RWPE2 (cell line): ENCODE measurements around the gene CFAP43.
A peak's percentile ranks its signal among the peaks of the same experiment; 100 is the strongest.

Experiments
- ATAC-seq: fragments of 200-7000 bp; cut with Tn5 transposase; 3 replicates; pipeline ENCODE4 v1.9.1; 2021; ENCODE audit warnings: low read depth
- DNase-seq: peaks from one replicate; pipeline ENCODE4 v3.0.0-alpha.2; 2020; ENCODE audit warnings: low spot score
- H3K27ac ChIP-seq: fragments of 450-650 bp; 2 replicates; pipeline ENCODE4 v1.5.1; 2017; ENCODE audit warnings: mild to moderate bottlenecking; ENCODE audit not compliant: poor library complexity, severe bottlenecking
- H3K27me3 ChIP-seq: fragments of 250-450 bp; sonication (Bioruptor Pico); 2 replicates; pipeline ENCODE4 v1.5.1; 2021; ENCODE audit warnings: mild to moderate bottlenecking, moderate library complexity; ENCODE audit not compliant: insufficient read depth, poor library complexity, severe bottlenecking
- H3K36me3 ChIP-seq: fragments of 250-450 bp; sonication (Bioruptor Pico); 2 replicates; pipeline ENCODE4 v1.5.1; 2020; ENCODE audit warnings: low read depth, mild to moderate bottlenecking, moderate library complexity
- H3K4me1 ChIP-seq: fragments of 250-450 bp; sonication (Bioruptor Pico); 2 replicates; pipeline ENCODE4 v1.5.1; 2021; ENCODE audit warnings: mild to moderate bottlenecking, moderate library complexity; ENCODE audit not compliant: insufficient read depth, poor library complexity, severe bottlenecking
- H3K4me3 ChIP-seq: fragments of 250-450 bp; sonication (Bioruptor Pico); 2 replicates; pipeline ENCODE4 v1.5.1; 2021; ENCODE audit warnings: mild to moderate bottlenecking, moderate library complexity; ENCODE audit not compliant: severe bottlenecking
- H3K9me3 ChIP-seq: fragments of 250-450 bp; sonication (Bioruptor Pico); 2 replicates; pipeline ENCODE4 v1.5.1; 2021; ENCODE audit warnings: mild to moderate bottlenecking, moderate library complexity; ENCODE audit not compliant: severe bottlenecking
- TF ChIP-seq, protein P1 (sequence below): fragments of 450-650 bp; IDR thresholded peaks from one replicate; pipeline ENCODE4 v1.5.1; 2017; ENCODE audit warnings: mild to moderate bottlenecking, moderate library complexity; ENCODE audit not compliant: poor library complexity, severe bottlenecking

Gene CFAP43

DNA sequence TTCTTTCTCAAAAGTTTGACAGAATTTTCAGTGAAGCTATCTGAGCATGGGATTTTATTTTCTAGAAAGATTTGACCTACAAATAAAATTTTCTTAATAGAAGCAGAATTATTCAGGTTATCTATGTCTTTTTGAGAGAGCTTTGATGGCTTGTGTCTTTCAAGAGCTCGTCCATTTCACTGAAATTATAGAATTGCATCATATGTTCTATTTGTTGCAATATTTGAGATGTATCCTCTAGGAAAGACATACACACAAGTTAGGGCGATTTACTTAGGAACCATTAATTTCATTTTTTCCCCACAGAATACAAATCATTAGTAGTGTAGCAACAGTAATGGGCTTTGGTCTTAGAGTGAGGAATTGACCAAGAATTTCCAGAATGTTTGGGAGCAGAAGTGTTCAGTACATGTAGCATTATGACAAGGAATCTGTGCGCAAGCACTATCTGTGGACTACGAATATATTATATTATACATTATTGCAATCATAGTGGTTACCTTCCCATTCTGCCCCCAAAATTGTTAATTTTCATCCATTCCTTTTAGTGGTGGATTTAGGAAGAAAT, 133.7 kb downstream of the CFAP43 start:
- DNase-seq (no peak), ATAC-seq (no peak)
- Histone ChIP-seq H3K4me1 (peaks cover 25% of the 10 kb centered on the region), H3K36me3 (no peaks in the 10 kb centered on the region), H3K27me3 (no peaks in the 10 kb centered on the region), H3K4me3 (no peak overlapping the region), H3K9me3 (peaks cover 4% of the 10 kb centered on the region), H3K27ac (peak overlapping the region; percentile 82)
- TF ChIP-seq, protein P1, sequence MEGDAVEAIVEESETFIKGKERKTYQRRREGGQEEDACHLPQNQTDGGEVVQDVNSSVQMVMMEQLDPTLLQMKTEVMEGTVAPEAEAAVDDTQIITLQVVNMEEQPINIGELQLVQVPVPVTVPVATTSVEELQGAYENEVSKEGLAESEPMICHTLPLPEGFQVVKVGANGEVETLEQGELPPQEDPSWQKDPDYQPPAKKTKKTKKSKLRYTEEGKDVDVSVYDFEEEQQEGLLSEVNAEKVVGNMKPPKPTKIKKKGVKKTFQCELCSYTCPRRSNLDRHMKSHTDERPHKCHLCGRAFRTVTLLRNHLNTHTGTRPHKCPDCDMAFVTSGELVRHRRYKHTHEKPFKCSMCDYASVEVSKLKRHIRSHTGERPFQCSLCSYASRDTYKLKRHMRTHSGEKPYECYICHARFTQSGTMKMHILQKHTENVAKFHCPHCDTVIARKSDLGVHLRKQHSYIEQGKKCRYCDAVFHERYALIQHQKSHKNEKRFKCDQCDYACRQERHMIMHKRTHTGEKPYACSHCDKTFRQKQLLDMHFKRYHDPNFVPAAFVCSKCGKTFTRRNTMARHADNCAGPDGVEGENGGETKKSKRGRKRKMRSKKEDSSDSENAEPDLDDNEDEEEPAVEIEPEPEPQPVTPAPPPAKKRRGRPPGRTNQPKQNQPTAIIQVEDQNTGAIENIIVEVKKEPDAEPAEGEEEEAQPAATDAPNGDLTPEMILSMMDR, result no peak

DNA sequence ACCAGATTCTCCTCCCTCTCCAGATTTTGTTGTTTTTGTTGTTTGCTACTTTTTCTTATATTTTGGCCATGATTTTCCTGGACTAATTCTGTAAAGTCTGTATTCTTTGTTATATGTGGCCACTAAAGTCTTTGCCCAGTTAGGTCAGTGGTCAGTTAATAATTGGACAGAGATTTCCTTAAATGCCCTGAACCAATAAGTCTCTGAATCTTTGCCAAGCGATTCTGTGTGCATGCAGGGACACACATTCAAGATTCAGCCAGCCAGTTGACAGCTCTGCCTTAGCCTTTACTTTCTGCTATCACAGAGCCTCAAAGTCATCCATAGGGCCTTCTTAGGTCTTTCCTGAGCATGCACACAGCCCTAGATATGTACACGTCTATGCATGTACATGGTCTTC, 135.5 kb downstream of the CFAP43 start:
- Histone ChIP-seq H3K27me3 (no peaks in the 10 kb centered on the region), H3K4me3 (no peak overlapping the region), H3K27ac (no peak overlapping the region), H3K36me3 (no peaks in the 10 kb centered on the region), H3K9me3 (peaks cover 5% of the 10 kb centered on the region), H3K4me1 (peaks cover 25% of the 10 kb centered on the region)
- TF ChIP-seq, protein P1, result no peak
- ATAC-seq (no peak), DNase-seq (no peak)

DNA sequence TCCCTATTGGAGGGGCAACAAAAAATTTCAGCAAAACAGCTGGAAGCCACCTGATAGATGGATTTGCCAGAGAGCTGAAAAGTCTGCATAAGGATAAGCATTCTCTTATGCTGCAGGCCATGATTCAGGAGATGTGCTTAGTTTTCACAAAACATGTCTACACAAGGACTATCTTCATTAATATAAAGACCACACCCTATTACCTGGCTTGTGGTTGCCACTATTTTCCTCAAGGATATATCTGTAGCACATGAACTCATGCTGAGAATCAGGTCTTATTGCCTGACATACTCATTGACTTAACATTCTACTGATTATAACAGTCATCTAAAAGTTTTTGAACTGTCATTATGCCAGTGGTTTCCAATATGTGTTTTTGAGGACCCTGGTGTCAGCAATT, 139.4 kb downstream of the CFAP43 start:
- H3K4me3 ChIP-seq, result no peak overlapping the region
- ATAC-seq (no peak), DNase-seq (no peak)
- TF ChIP-seq, protein P1, result no peak
- H3K4me1 ChIP-seq, result peaks cover 22% of the 10 kb centered on the region
- peak overlapping the region; percentile 83 for H3K27ac ChIP-seq
- H3K9me3 ChIP-seq, result peaks cover 5% of the 10 kb centered on the region
- no peaks in the 10 kb centered on the region for H3K27me3 ChIP-seq
- H3K36me3 ChIP-seq, result no peaks in the 10 kb centered on the region

DNA sequence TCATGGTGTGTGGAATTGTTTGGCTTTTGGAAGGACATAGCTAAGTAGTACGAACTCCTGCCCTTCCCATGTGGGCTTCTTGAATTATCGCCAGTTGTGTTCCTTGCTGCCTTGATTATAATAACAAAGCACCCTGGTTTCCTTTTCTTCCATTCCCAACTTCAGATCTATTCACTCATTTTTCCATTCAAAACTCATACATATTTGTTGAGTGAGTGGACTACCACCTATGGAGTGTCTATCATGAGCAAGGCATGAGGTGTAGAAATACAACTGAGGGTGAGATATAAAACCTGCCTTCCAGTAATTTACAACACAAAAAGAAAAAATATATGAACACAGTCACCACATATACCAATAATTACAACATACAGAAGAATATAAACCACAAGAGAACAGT, 141.6 kb downstream of the CFAP43 start:
- TF ChIP-seq, protein P1, result no peak
- peaks cover 2% of the 10 kb centered on the region for H3K9me3 ChIP-seq
- H3K4me3 ChIP-seq, result no peak overlapping the region
- ATAC-seq (peak; percentile 53), DNase-seq (no peak)
- no peaks in the 10 kb centered on the region for H3K27me3 ChIP-seq
- no peaks in the 10 kb centered on the region for H3K36me3 ChIP-seq
- peaks cover 29% of the 10 kb centered on the region for H3K4me1 ChIP-seq
- peak overlapping the region; percentile 83 for H3K27ac ChIP-seq

DNA sequence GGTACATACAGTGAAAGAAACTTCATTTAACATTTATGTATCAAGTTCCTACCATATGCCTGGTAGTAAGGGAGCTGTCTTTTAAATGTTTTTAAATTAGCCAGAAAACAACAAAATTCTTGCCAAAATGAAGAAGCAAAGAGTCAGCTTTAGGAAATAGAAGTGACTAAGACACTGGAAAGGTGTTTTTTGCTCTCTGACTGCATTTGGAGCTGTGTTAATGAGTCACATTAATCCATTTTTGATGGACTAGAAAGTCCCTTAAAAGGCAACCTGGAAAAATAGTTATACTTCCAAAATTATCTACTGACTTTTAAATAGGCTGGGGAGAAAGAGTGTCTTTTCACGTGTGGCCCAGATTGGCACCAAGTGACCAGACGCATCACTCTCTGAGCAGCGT, 142.5 kb downstream of the CFAP43 start:
- Histone ChIP-seq H3K36me3 (no peaks in the 10 kb centered on the region), H3K4me3 (no peak overlapping the region), H3K27me3 (no peaks in the 10 kb centered on the region), H3K4me1 (peaks cover 29% of the 10 kb centered on the region), H3K9me3 (peaks cover 2% of the 10 kb centered on the region), H3K27ac (peak overlapping the region; percentile 83)
- TF ChIP-seq, protein P1, result no peak
- DNase-seq (no peak), ATAC-seq (no peak)
